DMS153 (cell line): ENCODE data around the gene B2M.
"Not testable (repeated sequence)": the region's sequence is repeated elsewhere in the genome, so short reads cannot be mapped to it uniquely, and the experiment has no call there.

ENCODE experiments used
- DNase-seq: peaks from one replicate; lab custom pipeline; 2025; lab: John Stamatoyannopoulos, UW

Gene B2M

GRCh38 chr15:44711096-44711742 is at the start of gene B2M, which contains the start of gene PATL2:
Gene B2M, plus strand, starts transcription at chr15:44711517. Its CDS starts 30 bp downstream, at chr15:44711547.
Gene PATL2, minus strand, starts transcription at chr15:44711323. Its CDS starts 34,833 bp downstream, at chr15:44676490.
- peak; percentile 72 for DNase-seq

GRCh38 chr15:44661576-44661975 is 49.7 kb upstream of the B2M start:
- no peak for DNase-seq

GRCh38 chr15:44662478-44663409 is 48.6 kb upstream of the B2M start:
- peak; percentile 2 for DNase-seq

GRCh38 chr15:44663410-44664308 is 47.7 kb upstream of the B2M start, which contains the start of gene SPG11:
Gene SPG11, minus strand, starts transcription at chr15:44663662. Its CDS starts 15 bp downstream, at chr15:44663647.
- peak; percentile 85 for DNase-seq

GRCh38 chr15:44666210-44667038 is 44.9 kb upstream of the B2M start:
- DNase-seq = no peak

GRCh38 chr15:44667039-44667360 is 44.3 kb upstream of the B2M start:
- no peak for DNase-seq

- no peak for DNase-seq
These were observed 42.4 kb upstream of the B2M start for GRCh38 chr15:44668921-44669320.

- no peak for DNase-seq
These were observed 41.0 kb upstream of the B2M start for GRCh38 chr15:44670087-44670950.

GRCh38 chr15:44673639-44674038 is 37.7 kb upstream of the B2M start:
- no peak for DNase-seq

GRCh38 chr15:44675911-44676310 is 35.4 kb upstream of the B2M start:
- DNase-seq = no peak

- no peak for DNase-seq
These were observed 34.6 kb upstream of the B2M start for GRCh38 chr15:44676676-44677075.

GRCh38 chr15:44682211-44682610 is 29.1 kb upstream of the B2M start:
- DNase-seq = no peak

- peak; percentile 53 for DNase-seq
These were observed 28.3 kb upstream of the B2M start for GRCh38 chr15:44682809-44683682.

- DNase-seq = not testable (repeated sequence)
These were observed 22.0 kb upstream of the B2M start for GRCh38 chr15:44689318-44689717.

- DNase-seq = not testable (repeated sequence)
These were observed 21.1 kb upstream of the B2M start for GRCh38 chr15:44690245-44690644.

GRCh38 chr15:44692659-44693058 is 18.7 kb upstream of the B2M start:
- DNase-seq = no peak

- DNase-seq = no peak
These were observed 16.9 kb upstream of the B2M start for GRCh38 chr15:44694416-44694815.

GRCh38 chr15:44695294-44695693 is 16.0 kb upstream of the B2M start:
- DNase-seq = no peak

- no peak for DNase-seq
These were observed 14.3 kb upstream of the B2M start for GRCh38 chr15:44697014-44697413.
